DOHH2 (cell line): ENCODE data around the gene PAPLN.

ENCODE experiments used
- H3F3A ChIP-seq: fragments of 200-600 bp; sonication (generic), shearing (Covaris generic); 2 replicates; pipeline ENCODE4 v1.6.0; 2016; ENCODE audit warnings: antibody characterized with exemption, mild to moderate bottlenecking; ENCODE audit not compliant: control insufficient read depth, insufficient read depth
- H3K27ac ChIP-seq: fragments of 200-600 bp; sonication (generic); 2 replicates; pipeline ENCODE4 v1.5.1; 2014; ENCODE audit warnings: low read depth, mild to moderate bottlenecking, low read length, moderate library complexity
- H3K27me3 ChIP-seq: fragments of 200-600 bp; sonication (generic); 2 replicates; pipeline ENCODE4 v1.6.1; 2014; ENCODE audit warnings: mild to moderate bottlenecking, low read length, mixed read lengths; ENCODE audit not compliant: control insufficient read depth
- H3K36me3 ChIP-seq: fragments of 200-600 bp; sonication (generic); 2 replicates; pipeline ENCODE4 v1.6.1; 2014; ENCODE audit warnings: mild to moderate bottlenecking, low read length, moderate library complexity, mixed read lengths; ENCODE audit not compliant: control insufficient read depth
- H3K4me1 ChIP-seq: fragments of 200-600 bp; sonication (generic); 2 replicates; pipeline ENCODE4 v1.6.1; 2014; ENCODE audit warnings: mild to moderate bottlenecking, low read length, mixed read lengths; ENCODE audit not compliant: control insufficient read depth
- H3K4me2 ChIP-seq: fragments of 200-600 bp; sonication (generic); 2 replicates; pipeline ENCODE4 v1.6.0; 2014; ENCODE audit warnings: mild to moderate bottlenecking, low read length, moderate library complexity
- H3K4me3 ChIP-seq: fragments of 200-600 bp; sonication (generic); 2 replicates; pipeline ENCODE4 v1.5.1; 2014; ENCODE audit warnings: mild to moderate bottlenecking, low read length, mixed read lengths
- H3K79me2 ChIP-seq: fragments of 200-600 bp; sonication (generic); 2 replicates; pipeline ENCODE4 v1.6.1; 2014; ENCODE audit warnings: mild to moderate bottlenecking, low read length, mixed read lengths; ENCODE audit not compliant: control insufficient read depth
- H3K9me2 ChIP-seq: fragments of 200-600 bp; sonication (generic); replicated peaks from 2 replicates; pipeline ENCODE4 v1.6.1; 2014; ENCODE audit warnings: mild to moderate bottlenecking, low read length, mixed read lengths; ENCODE audit not compliant: control insufficient read depth
- H3K9me3 ChIP-seq: fragments of 200-600 bp; sonication (generic); 2 replicates; pipeline ENCODE4 v1.6.1; 2014; ENCODE audit warnings: antibody characterized with exemption, low read length, mixed read lengths; ENCODE audit not compliant: control insufficient read depth, insufficient read depth
- H4K20me1 ChIP-seq: fragments of 200-600 bp; sonication (generic); 2 replicates; pipeline ENCODE4 v1.6.0; 2014; ENCODE audit warnings: low read depth, mild to moderate bottlenecking, antibody characterized with exemption, low read length, moderate library complexity; ENCODE audit not compliant: control insufficient read depth, insufficient read depth
- CTCF ChIP-seq: fragments of 200-600 bp; sonication (generic); IDR thresholded peaks from one replicate; pipeline ENCODE4 v1.5.1; 2014; ENCODE audit warnings: antibody characterized with exemption, mild to moderate bottlenecking, low read depth, low read length; ENCODE audit not compliant: poor library complexity, severe bottlenecking
- EZH2phosphoT487 ChIP-seq: fragments of 200-600 bp; sonication (generic); IDR thresholded peaks from 2 replicates; pipeline ENCODE4 v1.6.1; 2017; ENCODE audit warnings: borderline replicate concordance, mild to moderate bottlenecking, antibody characterized with exemption, low read length, moderate library complexity, mixed read lengths

The PAPLN gene

GRCh38 chr14:73262427-73263183, 25.3 kb downstream of the PAPLN start:
- Histone ChIP-seq H3K27ac (no peak overlapping the region), H3K79me2 (no peaks in the 10 kb centered on the region), H4K20me1 (no peaks in the 10 kb centered on the region), H3K36me3 (no peaks in the 10 kb centered on the region), H3K27me3 (no peaks in the 10 kb centered on the region), H3K9me2 (no peaks in the 10 kb centered on the region), H3K9me3 (no peaks in the 10 kb centered on the region), H3K4me3 (no peak overlapping the region), H3K4me1 (peaks cover 11% of the 10 kb centered on the region), H3F3A (no peaks in the 10 kb centered on the region), H3K4me2 (no peak overlapping the region)
- TF ChIP-seq CTCF = no peak
- TF ChIP-seq EZH2phosphoT487 = no peak

GRCh38 chr14:73263606-73264005, 26.3 kb downstream of the PAPLN start:
- TF ChIP-seq CTCF (no peak), EZH2phosphoT487 (no peak)
- no peaks in the 10 kb centered on the region for H3K79me2 ChIP-seq
- H3K4me2 ChIP-seq = no peak overlapping the region
- H3K4me1 ChIP-seq = peaks cover 2% of the 10 kb centered on the region; the same call in 1 of the 2 replicates
- H3F3A ChIP-seq = no peaks in the 10 kb centered on the region
- H3K4me3 ChIP-seq = no peak overlapping the region
- H3K36me3 ChIP-seq = no peaks in the 10 kb centered on the region
- H4K20me1 ChIP-seq = no peaks in the 10 kb centered on the region
- H3K27me3 ChIP-seq = no peaks in the 10 kb centered on the region
- H3K9me2 ChIP-seq = no peaks in the 10 kb centered on the region
- no peaks in the 10 kb centered on the region for H3K9me3 ChIP-seq
- H3K27ac ChIP-seq = no peak overlapping the region

GRCh38 chr14:73264080-73264884, 27.0 kb downstream of the PAPLN start:
- H3K4me2 ChIP-seq = no peak overlapping the region
- no peaks in the 10 kb centered on the region for H3F3A ChIP-seq
- peaks cover under 1% of the 10 kb centered on the region for H3K4me1 ChIP-seq
- no peaks in the 10 kb centered on the region for H4K20me1 ChIP-seq
- H3K9me3 ChIP-seq = no peaks in the 10 kb centered on the region
- TF ChIP-seq CTCF = no peak
- no peak for TF ChIP-seq EZH2phosphoT487
- no peaks in the 10 kb centered on the region for H3K27me3 ChIP-seq
- H3K27ac ChIP-seq = no peak overlapping the region
- no peaks in the 10 kb centered on the region for H3K36me3 ChIP-seq
- H3K79me2 ChIP-seq = no peaks in the 10 kb centered on the region
- no peak overlapping the region for H3K4me3 ChIP-seq
- H3K9me2 ChIP-seq = no peaks in the 10 kb centered on the region
